Measurements from ENCODE around the gene NPHP4. TPM values are rescaled to one million over a fixed set of nuclear protein-coding genes. Genes with fewer than 3 reads are reported as not detected.

Gene NPHP4
- total RNA-seq, result 1 to 10 TPM; 4.7 to 5.6 TPM
- polyA plus RNA-seq, result 1 to 10 TPM; 1.7 to 2.4 TPM

DNA sequence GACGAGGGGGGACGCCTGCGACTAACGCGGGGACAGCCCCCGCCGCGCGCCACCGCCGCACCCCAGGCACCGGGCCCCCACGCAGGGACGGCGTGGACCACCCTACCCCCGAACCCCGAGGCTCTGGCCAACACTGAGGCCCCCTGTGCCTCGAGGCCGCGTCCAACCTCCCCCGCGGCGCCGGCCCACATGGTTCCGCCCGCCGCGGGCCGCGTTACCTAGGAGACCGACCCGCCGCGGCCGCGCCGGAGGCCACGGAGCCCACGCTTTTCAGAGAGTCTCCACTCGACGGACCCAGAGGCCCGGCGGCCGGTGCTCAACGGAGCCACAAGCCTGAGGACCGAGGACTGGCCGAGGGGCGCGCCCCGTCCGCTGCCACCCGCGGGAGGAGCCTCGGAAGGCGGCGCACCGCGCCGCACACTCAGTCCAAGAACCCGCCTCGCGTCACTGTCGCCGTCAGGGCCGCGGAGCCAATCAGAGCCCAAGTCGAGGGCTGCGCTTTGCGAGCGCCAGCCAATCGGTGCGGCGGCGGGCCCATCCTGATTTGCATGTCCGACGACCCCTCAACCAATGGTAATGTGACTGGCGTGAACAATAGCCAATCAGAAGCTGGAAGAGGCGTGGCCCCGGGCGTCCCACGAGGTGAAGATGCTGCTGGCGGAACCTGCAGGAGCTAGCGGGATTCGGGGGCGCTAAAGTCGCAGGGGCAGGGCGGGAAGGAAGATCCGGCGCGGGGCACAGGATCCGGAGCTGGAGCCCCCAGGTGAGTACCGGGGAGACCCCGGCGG lies at the start of gene NPHP4:
Gene NPHP4 (minus strand): TSS at position 400 of the 788 bp plus-strand sequence. CDS start 6,136 bp downstream, outside the sequence.
- H3K27ac ChIP-seq (ENCODE audit: low read depth in 1 of 2, low read length in 2 of 2), result peak within 1 kb of the TSS; percentile 65 to 86
- H3K9me3 ChIP-seq (ENCODE audit: control insufficient read depth in 4 of 4, low read length in 3 of 4), result no peaks in the 10 kb centered on the region
- 1% methylated on average over 94 of the region's 94 CpGs for WGBS
- H3K4me1 ChIP-seq (ENCODE audit: control insufficient read depth in 4 of 4, insufficient read depth in 4 of 4, low read length in 3 of 4), result peaks cover 2 to 18% (median 7%) of the 10 kb centered on the region in 4 donors
- no peaks in the 10 kb centered on the region for H3K27me3 ChIP-seq (ENCODE audit: control insufficient read depth in 4 of 4, insufficient read depth in 4 of 4, low read length in 3 of 4)
- TF ChIP-seq, protein P1, sequence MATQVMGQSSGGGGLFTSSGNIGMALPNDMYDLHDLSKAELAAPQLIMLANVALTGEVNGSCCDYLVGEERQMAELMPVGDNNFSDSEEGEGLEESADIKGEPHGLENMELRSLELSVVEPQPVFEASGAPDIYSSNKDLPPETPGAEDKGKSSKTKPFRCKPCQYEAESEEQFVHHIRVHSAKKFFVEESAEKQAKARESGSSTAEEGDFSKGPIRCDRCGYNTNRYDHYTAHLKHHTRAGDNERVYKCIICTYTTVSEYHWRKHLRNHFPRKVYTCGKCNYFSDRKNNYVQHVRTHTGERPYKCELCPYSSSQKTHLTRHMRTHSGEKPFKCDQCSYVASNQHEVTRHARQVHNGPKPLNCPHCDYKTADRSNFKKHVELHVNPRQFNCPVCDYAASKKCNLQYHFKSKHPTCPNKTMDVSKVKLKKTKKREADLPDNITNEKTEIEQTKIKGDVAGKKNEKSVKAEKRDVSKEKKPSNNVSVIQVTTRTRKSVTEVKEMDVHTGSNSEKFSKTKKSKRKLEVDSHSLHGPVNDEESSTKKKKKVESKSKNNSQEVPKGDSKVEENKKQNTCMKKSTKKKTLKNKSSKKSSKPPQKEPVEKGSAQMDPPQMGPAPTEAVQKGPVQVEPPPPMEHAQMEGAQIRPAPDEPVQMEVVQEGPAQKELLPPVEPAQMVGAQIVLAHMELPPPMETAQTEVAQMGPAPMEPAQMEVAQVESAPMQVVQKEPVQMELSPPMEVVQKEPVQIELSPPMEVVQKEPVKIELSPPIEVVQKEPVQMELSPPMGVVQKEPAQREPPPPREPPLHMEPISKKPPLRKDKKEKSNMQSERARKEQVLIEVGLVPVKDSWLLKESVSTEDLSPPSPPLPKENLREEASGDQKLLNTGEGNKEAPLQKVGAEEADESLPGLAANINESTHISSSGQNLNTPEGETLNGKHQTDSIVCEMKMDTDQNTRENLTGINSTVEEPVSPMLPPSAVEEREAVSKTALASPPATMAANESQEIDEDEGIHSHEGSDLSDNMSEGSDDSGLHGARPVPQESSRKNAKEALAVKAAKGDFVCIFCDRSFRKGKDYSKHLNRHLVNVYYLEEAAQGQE (IDR thresholded peaks at IDR 0.05), result no peak
- TF ChIP-seq SP1 (IDR thresholded peaks at IDR 0.05) (peak; percentile 95), FOXA2 (IDR thresholded peaks at IDR 0.05) (no peak)
- TF ChIP-seq, protein P2, sequence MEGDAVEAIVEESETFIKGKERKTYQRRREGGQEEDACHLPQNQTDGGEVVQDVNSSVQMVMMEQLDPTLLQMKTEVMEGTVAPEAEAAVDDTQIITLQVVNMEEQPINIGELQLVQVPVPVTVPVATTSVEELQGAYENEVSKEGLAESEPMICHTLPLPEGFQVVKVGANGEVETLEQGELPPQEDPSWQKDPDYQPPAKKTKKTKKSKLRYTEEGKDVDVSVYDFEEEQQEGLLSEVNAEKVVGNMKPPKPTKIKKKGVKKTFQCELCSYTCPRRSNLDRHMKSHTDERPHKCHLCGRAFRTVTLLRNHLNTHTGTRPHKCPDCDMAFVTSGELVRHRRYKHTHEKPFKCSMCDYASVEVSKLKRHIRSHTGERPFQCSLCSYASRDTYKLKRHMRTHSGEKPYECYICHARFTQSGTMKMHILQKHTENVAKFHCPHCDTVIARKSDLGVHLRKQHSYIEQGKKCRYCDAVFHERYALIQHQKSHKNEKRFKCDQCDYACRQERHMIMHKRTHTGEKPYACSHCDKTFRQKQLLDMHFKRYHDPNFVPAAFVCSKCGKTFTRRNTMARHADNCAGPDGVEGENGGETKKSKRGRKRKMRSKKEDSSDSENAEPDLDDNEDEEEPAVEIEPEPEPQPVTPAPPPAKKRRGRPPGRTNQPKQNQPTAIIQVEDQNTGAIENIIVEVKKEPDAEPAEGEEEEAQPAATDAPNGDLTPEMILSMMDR (IDR thresholded peaks at IDR 0.05; ENCODE audit: low read depth, low read length, missing input control), result no peak
- TF ChIP-seq, protein P3, sequence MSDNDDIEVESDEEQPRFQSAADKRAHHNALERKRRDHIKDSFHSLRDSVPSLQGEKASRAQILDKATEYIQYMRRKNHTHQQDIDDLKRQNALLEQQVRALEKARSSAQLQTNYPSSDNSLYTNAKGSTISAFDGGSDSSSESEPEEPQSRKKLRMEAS (IDR thresholded peaks at IDR 0.05), result no peak
- peak within 1 kb of the TSS; percentile 51 to 82 (median 72) for H3K4me3 ChIP-seq (ENCODE audit: low read depth in 1 of 3, low read length in 3 of 3)
- H3K9ac ChIP-seq (ENCODE audit: low read depth in 1 of 2, low read length in 2 of 2), result peak within 1 kb of the TSS in 1 of 2 donors; percentile 29
- H3K36me3 ChIP-seq (ENCODE audit: control insufficient read depth in 4 of 4, insufficient read depth in 3 of 4, low read depth in 1 of 4, low read length in 3 of 4), result no peaks in the 10 kb centered on the region
- peak; percentile 99 for DNase-seq (ENCODE audit: low spot score)

DNA sequence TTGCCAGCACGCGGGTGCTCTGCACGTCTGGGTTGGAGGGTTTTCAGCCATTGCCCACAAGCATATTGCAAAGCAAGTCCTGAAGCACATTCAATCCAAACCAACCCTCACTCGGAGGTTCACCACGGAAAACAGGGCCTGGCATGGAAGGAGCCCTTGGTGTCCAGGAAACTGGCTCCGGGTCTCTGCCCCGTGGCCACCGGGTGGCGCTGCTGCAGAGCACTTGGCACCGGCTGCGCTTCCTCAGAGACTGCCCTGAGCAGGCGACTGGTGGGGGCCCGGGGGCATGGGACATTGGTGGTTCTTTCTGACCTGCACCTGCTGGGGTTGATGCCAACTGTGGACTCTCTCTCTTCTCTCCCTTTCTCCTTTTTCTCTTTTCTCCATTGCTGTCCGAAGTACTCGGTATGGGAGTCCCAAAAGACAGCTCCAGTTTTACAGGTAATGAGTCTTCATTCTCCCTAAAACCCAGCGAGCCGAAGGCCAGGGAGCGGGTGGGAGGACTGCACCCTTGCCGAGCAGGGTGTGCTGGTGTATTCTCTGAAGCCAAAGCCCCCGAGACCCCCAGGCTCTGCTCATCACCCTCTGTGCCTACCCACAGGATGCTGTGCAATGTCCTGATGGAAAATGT lies 49.3 kb upstream of the NPHP4 start:
- 54% methylated on average over 20 of the region's 20 CpGs for WGBS
- Histone ChIP-seq H3K9me3 (ENCODE audit: control insufficient read depth in 4 of 4, low read length in 3 of 4) (no peaks in the 10 kb centered on the region), H3K4me1 (ENCODE audit: control insufficient read depth in 4 of 4, insufficient read depth in 4 of 4, low read length in 3 of 4) (no peaks in the 10 kb centered on the region), H3K27ac (ENCODE audit: low read depth in 1 of 2, low read length in 2 of 2) (no peak overlapping the region), H3K4me3 (ENCODE audit: low read depth in 1 of 3, low read length in 3 of 3) (no peak overlapping the region), H3K9ac (ENCODE audit: low read depth in 1 of 2, low read length in 2 of 2) (no peak overlapping the region), H3K36me3 (ENCODE audit: control insufficient read depth in 4 of 4, insufficient read depth in 3 of 4, low read depth in 1 of 4, low read length in 3 of 4) (no peaks in the 10 kb centered on the region), H3K27me3 (ENCODE audit: control insufficient read depth in 4 of 4, insufficient read depth in 4 of 4, low read length in 3 of 4) (no peaks in the 10 kb centered on the region)
- DNase-seq (ENCODE audit: low spot score), result peak; percentile 45
- TF ChIP-seq HNF4G (IDR thresholded peaks at IDR 0.05) (no peak), NR2F2 (IDR thresholded peaks at IDR 0.05) (no peak), RAD21 (IDR thresholded peaks at IDR 0.05) (peak; percentile 27 to 57), GABPA (IDR thresholded peaks at IDR 0.05 in 1 of 2, conservative IDR thresholded peaks at IDR 0.05 in 1 of 2) (no peak), EGR1 (IDR thresholded peaks at IDR 0.05; ENCODE audit: low read depth in 2 of 2) (no peak), TAF1 (conservative IDR thresholded peaks at IDR 0.05) (no peak), FOXA2 (IDR thresholded peaks at IDR 0.05) (no peak)

All from liver (tissue), 9 donors.